CD4-positive, alpha-beta T cell treated with Interleukin-6 for 4 hours (primary cell): ENCODE data around the gene PSD2.

ENCODE experiments used
- DNase-seq: peaks from one replicate; pipeline ENCODE4 v3.0.0-alpha.2; 2020; ENCODE audit warnings: mixed read lengths

Gene PSD2

DNA sequence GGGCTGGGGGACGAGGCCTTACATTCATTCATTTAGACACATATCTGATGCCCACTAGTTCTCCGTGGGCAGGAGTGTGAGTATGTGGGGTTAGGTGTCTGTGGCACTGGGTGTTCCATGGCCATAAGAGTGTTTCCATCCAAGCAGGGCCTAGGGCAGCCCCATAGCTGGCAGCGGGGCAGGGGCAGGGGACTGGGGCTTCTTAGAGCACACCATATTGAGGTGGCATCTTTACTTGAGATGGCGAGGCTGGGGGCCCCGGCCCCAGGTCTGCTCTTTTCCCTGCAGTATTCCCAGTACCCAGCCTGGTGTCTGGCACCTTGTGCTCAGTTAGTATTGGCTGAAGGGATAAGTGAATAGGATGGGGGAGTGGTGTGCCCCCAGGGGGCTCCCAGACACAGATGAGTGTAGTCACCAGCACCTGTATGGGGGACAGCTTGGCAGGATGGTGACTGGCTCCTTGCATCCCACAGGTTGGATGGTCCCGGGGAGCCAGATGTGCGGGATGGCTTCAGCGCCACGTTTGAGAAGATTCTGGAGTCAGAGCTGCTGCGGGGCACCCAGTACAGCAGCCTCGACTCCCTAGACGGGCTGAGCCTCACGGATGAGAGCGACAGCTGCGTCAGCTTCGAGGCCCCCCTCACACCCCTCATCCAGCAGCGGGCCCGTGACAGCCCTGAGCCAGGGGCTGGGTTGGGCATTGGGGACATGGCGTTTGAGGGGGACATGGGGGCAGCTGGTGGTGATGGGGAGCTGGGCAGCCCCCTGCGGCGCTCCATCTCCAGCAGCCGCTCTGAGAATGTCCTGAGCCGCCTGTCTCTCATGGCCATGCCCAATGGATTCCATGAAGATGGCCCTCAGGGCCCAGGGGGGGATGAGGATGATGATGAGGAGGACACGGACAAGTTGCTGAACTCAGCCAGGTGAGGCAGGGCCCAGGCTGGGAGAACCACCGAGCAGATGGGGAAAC lies 17.5 kb downstream of the PSD2 start:
- no peak for DNase-seq

DNA sequence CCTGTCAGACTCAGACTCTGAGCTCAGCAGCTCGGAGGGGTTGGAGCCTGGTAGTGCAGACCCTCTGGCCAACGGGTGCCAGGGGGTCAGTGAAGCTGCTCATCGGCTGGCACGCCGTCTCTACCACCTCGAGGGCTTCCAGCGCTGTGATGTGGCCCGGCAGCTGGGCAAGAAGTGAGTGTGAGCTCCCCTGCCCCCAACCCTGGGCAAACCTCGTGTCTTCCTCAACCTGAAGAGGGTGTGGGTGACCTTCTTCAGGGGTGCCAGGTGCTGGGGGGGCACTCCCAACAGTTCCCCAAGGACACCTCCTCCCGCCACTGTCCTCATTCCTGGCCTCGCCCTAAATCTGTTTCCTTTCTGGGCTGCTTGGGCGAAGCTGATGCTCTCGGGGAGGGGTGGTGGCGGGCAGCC lies 18.6 kb downstream of the PSD2 start:
- DNase-seq, result no peak

DNA sequence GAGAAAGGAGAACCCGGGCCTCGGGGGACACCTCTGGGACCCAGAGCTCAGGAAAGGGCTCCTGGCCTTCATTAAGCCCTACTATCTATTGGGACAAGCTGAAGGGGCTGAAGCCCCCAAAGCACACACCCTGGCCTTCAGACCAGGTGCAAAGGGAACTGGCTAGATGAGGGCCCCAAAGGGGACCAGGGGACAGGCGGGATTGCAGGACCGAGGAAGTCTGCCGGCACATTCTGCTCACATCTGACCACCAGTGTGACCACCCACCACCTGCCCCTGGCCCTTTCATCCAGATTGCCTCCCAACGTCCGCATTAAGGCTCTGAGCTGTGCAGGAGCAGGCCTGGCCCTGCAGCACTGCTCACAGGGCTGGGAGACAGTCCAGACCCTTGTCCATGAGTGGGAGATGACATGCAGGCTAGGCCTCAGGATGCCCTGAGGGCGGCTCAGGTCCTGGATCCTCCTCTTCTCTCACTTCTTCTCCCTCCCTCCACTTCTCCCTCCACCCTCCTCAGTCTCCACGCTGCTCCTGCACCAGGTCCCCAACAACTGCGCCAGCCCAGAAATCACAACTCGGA lies 19.2 kb downstream of the PSD2 start:
- DNase-seq, result no peak

DNA sequence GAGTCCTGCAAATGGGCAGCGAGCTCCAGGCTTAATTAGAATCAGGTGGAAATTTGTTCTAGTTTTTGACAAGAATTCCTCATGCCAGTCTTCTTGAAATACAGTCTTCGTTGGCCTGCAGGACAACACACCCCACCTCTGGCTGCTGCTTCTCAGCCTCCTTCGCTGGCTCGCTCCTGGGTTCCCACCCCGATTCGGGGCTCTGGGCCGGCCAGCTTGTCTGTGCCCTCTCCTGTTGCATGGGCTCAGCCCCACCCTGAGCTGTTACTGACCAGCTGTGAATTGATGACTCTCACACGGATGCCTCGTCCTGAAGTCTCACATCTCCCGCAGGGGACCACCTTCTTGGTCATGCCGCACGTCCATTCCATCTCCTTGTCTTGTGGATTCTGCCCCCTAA lies 21.0 kb downstream of the PSD2 start:
- DNase-seq, result no peak

DNA sequence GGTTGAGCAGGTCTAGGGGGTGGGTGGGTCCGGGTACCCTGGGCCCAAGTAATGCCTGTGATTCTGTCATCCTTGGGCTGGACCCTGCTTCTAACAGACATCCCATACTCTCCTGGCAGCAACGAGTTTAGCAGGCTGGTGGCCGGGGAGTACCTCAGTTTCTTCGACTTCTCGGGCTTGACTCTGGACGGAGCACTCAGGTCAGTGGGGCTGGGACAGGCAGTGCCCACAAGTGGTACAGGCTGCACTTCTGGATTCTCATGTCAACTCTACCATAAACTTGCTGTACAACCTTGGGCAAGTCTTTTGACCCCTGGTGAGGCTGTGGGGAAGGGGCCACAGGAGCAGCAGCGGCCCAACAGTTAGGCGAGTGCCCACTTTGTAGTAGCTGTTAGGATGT lies 21.8 kb downstream of the PSD2 start:
- DNase-seq, result no peak

DNA sequence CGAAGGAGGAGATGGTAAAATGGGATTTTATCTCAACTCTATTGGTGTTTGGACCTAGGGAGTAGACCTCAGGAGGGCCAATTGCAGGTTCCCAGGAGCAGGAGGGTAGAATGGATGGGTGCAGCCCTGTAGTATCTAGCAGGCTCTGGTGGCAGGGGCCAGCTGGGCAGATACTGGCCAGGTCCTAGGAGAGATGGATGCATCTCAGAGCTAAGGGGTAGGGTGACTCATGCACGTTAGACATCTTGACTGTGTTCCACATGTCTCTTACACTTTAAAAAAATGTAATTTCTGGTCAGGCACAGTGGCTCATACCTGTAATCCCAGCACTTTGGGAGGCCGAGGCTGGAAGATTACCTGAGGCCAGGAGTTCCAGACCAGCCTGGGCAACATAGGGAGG lies 22.4 kb downstream of the PSD2 start:
- DNase-seq, result no peak

DNA sequence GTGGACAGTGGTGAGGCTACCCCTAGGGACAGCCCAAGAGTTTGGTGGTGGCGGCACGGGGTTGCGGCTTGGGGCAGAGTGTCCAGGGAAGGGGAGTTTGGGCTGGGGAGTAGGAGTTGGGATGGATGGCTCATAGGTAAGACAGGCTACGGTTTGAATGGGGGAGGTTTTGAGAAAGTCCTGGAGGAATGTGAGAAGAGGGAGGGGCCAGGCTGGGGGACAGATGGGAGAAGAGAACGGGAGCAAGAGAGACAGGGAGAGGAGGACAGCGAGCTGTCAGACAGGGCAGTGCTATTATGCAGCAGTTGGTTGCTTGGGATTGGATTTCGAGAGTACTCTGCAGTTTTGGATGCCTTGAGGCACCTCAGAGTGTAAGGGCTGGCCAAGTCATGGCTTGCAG lies 24.5 kb downstream of the PSD2 start:
- DNase-seq, result no peak

DNA sequence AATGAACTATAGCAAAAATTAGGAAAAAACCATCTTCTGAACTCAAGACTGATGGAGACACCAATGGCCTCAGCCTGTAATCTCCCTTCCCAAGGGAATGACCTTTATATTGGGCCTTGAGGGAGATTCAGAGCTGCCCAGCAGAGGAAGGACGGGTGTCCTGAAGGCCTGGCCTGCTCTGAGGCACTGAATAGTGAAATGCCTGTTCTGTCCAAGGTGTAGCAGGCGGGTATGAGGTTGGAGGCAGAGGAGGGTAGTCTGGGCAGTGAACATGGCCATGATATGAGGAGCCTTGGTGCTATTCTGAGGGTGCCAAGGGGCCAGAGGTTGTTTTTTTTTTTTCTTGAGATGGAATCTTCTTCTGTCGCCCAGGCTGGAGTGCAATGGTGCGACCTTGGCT lies 25.0 kb downstream of the PSD2 start:
- DNase-seq, result no peak

DNA sequence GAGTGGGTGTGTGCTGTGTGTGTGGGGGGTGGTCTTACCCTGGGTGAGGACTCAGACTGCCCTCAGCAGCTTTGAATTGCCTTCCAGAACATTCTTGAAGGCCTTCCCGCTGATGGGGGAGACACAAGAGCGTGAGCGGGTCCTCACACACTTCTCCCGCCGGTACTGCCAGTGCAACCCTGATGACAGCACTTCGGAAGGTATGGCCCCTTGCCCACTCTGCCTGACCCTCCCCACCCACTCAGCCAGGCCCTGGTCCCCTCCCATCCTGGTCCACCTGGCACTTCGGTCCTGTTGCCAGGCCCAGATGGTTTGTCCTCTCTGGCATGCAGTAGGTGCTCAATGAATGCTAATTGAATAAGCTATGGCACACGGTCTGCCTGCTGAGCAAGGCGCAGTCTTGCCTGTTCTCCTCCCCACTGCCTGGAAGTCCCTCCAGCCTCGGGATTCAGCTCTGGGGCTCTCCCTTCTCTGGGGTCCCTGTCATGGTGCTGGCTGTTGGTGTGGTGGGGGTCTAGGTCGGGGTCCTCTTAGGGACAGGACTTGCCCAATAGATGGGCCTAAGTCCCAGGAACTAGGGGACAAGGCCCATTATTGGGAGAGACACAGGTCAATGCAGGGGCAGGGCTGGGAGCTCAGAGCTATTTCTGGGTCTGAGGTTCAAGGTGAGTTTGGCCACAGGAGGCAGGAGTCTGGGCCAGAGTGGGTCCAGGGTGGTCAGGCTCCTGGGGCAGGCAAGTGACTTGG lies 26.4 kb downstream of the PSD2 start:
- DNase-seq, result no peak

DNA sequence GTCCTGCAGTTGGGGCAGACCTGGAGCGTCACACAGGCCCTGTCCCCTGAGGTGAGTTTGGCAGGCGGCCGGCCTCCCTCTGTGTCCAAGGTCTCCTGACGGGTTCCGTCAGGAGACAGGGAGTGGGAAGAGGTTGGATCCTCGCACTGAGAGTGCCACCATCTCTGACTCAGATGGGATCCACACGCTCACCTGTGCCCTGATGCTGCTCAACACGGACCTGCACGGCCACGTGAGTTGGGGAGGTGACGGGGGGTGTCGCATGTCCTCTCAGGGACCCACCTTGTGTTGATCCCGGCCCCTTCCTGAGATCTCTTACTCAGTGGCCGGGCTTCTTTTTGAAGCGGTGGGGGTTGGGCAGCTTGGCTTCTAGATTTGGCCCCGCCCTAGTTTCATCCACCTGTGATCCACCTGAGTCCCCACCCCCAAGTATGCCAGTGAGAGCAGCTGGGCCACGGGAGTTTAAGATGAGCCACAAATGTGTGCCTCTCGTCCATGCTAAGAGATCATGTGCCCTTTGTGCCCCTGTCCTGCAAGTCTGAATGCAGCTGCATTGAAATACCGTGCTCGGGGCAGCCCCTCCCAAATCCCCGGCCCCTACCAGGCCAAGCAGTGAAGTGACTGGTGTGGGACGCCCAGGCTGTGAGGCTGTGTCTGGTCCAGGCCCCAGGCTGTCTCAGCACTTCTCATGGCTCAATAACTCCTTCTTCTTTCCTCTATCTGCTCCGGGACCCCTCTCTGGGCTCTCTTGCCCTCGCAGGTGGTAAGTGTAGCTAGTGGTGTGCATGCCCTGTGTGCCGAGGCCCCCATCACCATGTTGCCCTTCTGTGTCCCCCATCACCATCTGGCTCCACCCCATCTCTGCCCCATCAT lies 27.2 kb downstream of the PSD2 start:
- DNase-seq, result no peak

DNA sequence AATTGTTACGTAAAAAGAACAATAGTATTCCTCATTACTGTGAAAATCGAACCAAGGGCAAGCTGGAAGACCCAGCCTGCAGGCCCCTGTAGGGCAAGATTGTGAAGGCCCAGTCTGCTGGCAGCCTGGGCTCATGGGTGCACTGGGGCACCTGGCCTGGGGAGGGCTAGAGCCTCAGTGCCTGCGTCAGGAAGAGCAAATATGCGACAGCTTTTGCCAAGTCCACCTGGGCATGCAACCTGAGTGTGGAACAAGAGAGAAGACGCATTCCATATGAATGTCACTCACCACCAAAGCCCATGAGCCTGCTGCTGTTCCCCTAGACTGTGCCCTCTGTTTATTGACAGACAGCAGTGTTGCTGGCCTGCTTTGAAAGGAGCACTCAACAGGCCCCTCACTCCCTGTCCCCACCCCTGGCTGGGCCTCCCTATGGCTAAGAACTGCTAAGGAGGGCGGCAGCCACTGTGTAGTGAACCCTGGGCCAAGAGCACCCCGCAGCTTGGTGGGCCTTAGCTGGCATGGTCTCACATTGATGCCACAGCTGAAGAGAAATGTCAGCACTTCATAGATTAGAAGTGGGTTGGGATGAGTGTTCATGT lies 28.2 kb downstream of the PSD2 start:
- no peak for DNase-seq

DNA sequence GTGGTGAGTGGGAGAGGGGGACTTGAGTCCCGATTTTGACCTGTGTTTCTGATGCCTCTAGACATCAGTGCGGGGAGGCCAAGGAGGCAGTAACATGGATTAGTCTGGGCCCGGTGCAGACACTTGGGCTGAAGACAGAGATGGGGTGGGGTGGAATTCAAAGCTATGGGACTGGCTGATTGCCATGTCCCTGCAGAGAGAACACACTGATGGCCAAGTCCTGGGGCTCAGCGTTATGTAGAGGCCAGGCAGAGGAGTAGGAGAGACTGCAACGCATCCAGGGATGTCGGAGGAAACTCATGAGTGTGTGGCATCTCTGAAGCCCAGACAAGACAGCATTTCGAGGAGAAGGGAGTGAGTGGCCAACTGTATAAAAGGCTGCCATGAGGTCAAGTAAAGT lies 30.1 kb downstream of the PSD2 start:
- no peak for DNase-seq

DNA sequence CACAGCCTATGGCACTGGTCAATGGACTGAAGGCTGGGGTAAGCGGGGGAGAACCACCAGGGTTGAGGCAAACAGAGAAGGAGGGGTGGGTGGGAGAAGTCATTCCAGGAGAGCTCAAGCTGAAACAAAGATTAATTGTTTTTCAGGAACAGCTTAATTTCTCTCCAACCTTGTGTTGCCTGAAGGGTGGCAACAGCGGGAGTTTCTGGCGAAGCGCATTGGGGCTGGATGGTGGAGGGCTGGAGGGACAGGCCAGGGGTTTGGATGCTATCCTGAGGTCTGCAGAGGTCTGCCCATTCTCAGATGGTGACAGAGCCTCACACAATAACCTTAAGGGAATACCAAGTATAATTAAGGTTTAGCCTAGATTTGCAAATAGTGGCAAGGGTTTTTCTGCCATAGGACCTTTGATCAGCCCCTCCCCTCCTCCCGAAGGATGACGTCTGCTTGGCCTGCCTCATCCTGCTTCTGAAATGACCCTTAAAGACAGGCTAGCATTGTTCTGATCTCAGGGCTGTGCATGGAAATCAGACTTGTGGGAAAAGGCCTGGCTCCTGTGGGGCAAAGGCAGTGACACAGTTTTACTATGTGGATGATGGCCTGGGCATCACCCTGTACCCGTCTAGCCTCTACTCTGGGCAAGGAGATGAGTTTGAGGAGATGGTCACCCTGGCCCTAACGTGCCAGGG lies 32.7 kb downstream of the PSD2 start:
- no peak for DNase-seq

DNA sequence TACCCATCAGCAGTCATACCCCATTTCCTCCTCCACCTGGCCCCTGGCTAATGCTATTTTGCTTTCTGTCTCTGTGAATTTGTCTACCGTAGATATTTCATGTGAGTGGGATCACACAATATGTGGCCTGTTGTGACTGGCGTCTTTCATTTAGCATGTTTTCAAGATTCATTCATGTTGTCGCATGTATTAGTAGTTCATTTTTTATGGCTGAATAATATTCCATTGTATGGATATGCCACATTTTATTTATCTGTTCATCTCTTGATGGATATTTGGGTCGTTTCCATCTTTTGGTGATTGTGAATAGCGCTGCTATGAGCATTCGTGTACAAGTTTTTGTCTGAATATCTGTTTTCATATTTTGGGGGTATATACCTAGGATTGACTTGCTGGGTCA lies 33.9 kb downstream of the PSD2 start:
- no peak for DNase-seq

DNA sequence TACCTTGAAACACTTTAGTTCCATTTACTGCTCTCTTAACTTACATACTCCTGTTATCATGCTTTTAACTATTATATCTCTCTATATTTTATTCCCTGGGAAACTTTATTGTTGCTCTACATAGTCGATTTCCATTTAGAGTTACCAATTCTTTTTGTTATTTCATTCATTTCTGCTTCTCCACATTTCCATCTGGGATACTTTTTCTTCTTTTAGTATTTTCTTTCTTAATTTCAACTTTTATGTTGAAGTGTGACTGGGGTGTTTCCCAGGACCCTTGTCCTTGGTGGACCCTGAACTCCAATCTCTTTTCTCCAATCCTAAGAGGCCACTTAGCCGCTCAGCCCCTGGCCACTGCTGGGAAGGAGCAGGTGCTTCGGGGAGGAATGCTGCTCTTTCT lies 36.0 kb downstream of the PSD2 start:
- DNase-seq, result no peak

DNA sequence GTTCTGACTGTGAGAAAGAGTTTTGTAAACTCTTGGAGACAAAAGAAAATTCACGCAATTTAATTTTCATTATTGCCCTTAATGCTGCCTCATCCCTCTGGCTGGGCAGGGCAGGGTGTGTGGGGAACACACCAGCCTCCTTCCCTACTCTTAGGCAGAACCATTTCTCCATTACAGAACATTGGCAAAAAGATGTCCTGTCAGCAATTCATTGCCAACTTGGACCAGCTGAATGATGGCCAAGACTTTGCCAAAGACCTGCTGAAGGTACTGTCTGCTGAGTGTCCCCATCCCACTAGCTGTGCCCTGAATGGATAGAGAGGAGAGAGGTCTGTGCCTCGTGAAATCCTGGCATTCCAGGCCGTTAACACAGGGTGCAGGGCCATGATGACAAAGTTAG lies 37.9 kb downstream of the PSD2 start:
- no peak for DNase-seq

DNA sequence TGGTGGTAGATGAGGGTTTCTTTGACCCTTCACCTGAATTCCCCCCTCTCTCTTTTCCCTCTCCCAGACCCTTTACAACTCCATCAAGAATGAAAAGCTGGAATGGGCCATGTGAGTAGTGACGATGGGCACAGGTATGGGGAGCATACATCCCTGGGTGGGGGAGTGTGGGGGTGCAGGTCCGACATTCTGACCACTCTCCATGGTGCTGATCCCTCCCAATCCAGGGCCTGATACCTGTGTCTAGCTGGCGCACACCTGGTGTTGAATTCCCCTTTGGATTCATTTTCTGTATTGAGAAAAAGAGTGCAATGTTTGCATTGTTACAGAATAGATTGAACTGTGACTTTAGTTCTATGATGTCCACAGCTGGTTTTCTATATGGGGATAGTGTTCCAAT lies 40.0 kb downstream of the PSD2 start:
- no peak for DNase-seq

DNA sequence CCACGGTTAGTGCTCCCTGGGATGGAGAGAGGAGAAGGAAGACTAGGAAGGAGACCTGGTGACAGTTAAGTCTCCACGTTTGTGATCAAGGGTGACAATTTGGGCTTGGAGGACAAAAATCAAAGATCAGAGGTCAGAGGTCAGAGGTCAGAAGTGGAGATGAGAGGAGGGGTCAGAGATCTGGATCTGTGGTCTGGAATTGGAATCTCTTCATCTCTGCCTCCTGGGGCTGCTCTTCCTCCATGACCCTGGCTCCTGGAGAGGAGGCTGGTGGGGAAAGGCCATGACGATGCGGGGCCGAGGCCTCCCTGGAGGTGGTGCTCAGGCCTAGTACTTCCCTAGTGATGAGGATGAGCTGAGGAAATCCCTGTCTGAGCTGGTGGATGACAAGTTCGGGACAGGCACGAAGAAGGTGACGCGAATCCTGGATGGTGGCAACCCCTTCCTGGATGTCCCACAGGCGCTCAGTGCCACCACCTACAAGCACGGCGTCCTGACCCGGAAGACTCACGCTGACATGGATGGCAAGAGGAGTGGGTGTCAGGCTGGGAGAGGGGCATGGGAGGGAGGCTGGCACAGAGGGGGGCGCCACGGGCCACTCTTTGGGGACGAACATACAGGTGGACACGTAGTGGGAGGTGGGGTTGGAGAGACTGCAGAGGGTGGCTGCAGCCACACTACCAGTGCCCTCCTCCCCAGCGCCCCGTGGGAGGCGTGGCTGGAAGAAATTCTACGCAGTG lies 41.0 kb downstream of the PSD2 start:
- DNase-seq, result no peak

DNA sequence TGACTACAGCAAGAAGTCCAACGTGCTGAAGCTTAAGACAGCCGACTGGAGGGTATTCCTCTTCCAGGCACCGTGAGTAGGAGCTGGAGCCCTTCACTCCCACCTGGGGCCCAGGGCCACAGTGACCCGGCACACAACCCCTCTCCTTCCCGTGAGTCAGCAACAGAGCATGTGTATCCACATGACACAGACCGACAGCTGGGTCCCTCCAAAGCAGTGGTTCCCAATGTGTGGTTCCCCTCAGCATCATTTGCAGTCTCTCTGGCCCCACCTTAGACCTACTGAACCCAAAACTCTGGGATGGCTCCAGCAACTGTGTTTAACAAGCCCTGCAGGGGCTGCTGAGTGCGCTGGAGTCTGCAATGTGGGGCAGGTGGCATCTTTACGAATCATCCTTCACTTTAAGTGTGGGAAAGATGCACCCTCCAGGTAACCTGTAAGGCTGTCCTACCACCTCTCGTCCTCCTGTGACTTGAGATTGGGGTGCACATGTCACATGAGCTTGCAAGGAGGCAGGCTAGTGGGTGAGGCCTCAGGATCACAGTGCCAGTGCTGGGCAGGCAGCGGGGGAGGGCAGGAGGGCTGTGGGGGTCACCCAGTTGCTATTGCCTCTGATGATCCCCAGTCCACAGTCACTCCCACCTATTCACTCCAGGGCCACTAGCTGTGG lies 42.2 kb downstream of the PSD2 start:
- no peak for DNase-seq

DNA sequence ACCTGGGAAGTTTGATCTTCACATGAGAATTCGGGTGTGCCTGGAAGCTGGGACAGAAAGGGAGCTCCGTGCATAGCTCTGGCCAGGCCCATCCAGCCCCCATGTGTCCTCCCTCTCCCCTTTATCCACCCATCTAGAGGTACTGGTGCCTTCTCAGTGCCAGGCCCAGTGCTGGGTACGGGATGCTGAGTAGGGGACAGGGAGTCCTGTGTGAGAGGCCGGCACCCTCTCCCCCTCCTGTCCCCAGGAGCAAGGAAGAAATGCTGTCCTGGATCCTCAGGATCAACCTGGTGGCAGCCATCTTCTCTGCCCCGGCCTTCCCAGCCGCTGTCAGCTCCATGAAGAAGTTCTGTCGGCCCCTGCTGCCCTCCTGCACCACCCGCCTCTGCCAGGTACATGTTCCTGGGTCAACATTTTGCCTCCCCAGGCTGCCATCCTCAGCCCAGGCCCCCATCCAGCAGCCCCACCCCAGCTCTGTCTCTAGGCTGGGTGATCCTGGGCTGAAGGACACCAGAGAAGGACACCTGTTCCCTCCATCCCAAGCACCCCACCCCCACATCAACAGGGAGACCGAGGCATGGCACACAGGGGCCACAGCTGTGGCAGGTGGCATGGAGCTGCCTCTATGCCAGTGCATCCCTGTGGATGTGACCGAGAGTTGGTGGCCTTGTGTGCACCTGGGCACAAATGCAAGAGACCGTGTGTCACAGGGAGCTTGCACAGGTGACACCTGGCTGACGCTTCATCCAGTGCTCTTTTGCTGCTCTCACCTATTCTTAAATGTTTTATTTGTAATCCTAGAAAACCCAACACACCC lies 43.0 kb downstream of the PSD2 start:
- no peak for DNase-seq
